PC-9 (cell line): ENCODE data around the gene PRPF39. TPM values are rescaled to one million over a fixed set of nuclear protein-coding genes. Genes with fewer than 3 reads are reported as not detected.

Experiments used
- BruUV-seq: library from RNA; stranded (reverse); fragments of 400-500 nt; replicated peaks from 2 replicates; lab custom pipeline; 2021; lab: Mats Ljungman, UMichigan
- CTCF ChIA-PET: fragments of 300-600 bp; sonication (Branson Sonifier 250); formaldehyde crosslinking; loops from one replicate; lab custom pipeline; 2022; ENCODE audit warnings: antibody characterized with exemption; lab: Charles Lee
- POLR2A ChIA-PET: fragments of 300-600 bp; sonication (Branson Sonifier 250); formaldehyde crosslinking; loops from one replicate; lab custom pipeline; 2022; ENCODE audit warnings: antibody characterized with exemption; ENCODE audit not compliant: unreplicated experiment; lab: Charles Lee
- DNase-seq, 2 experiments: peaks; one replicate each; pipeline versions ENCODE4 v3.0.0 to v3.0.0-alpha.2; 2015 to 2022; ENCODE audit warnings: mixed read lengths in 1 of 2
- H2AFZ ChIP-seq: fragments of 200-600 bp; sonication (generic); 2 replicates; pipeline ENCODE4 v1.8.1; 2017; ENCODE audit warnings: antibody characterized with exemption
- H3F3A ChIP-seq: fragments of 200-600 bp; sonication (generic); 2 replicates; pipeline ENCODE4 v1.8.1; 2017; ENCODE audit warnings: antibody characterized with exemption, mild to moderate bottlenecking, low read depth; ENCODE audit not compliant: insufficient read depth
- H3K27ac ChIP-seq: fragments of 200-600 bp; sonication (generic); 2 replicates; pipeline ENCODE4 v1.6.1; 2016; ENCODE audit warnings: mixed run types
- H3K27me3 ChIP-seq: fragments of 200-600 bp; sonication (generic); 2 replicates; pipeline ENCODE4 v1.6.1; 2016; ENCODE audit warnings: low read depth, mixed run types; ENCODE audit not compliant: insufficient read depth
- H3K36me3 ChIP-seq: fragments of 200-600 bp; sonication (generic); 2 replicates; pipeline ENCODE4 v1.6.1; 2016; ENCODE audit warnings: low read depth, mixed run types
- H3K4me1 ChIP-seq: fragments of 200-600 bp; sonication (generic); replicated peaks from 2 replicates; pipeline ENCODE4 v1.6.1; 2016; ENCODE audit warnings: mixed run types; ENCODE audit not compliant: insufficient read depth
- H3K4me2 ChIP-seq: fragments of 200-600 bp; sonication (generic); 2 replicates; pipeline ENCODE4 v1.6.1; 2017; ENCODE audit warnings: mixed run types
- H3K4me3 ChIP-seq: fragments of 200-600 bp; sonication (generic); 2 replicates; pipeline ENCODE4 v1.6.1; 2016; ENCODE audit warnings: mixed run types
- H3K79me2 ChIP-seq: fragments of 200-600 bp; sonication (generic); 2 replicates; pipeline ENCODE4 v1.6.1; 2017; ENCODE audit warnings: low read depth, mixed run types
- H3K9me2 ChIP-seq: fragments of 200-600 bp; sonication (generic); 2 replicates; pipeline ENCODE4 v1.8.1; 2017; ENCODE audit warnings: mild to moderate bottlenecking; ENCODE audit not compliant: insufficient read depth
- H3K9me3 ChIP-seq: fragments of 200-600 bp; sonication (generic); 2 replicates; pipeline ENCODE4 v1.8.1; 2016; ENCODE audit warnings: low read depth; ENCODE audit not compliant: insufficient read depth
- H4K20me1 ChIP-seq: fragments of 200-600 bp; sonication (generic); 2 replicates; pipeline ENCODE4 v1.8.1; 2017; ENCODE audit not compliant: insufficient read depth
- EZH2 ChIP-seq: fragments of 200-600 bp; sonication (generic); IDR thresholded peaks from 2 replicates; pipeline ENCODE4 v1.8.0; 2017; ENCODE audit warnings: antibody characterized with exemption, low read depth
- intact Hi-C: fragments of 100-400 bp; cut with micrococcal nuclease; formaldehyde crosslinking; loops from one replicate; pipeline ENCODE4 v1.10.0; 2022; ENCODE audit not compliant: unreplicated experiment
- total RNA-seq: library from RNA; stranded (reverse); gene quantifications from 2 replicates; pipeline ENCODE4 v1.2.3, GENCODE V29; 2021
- TF ChIP-seq, protein P1 (sequence below): fragments of 200-600 bp; sonication (generic); conservative IDR thresholded peaks from 2 replicates; pipeline ENCODE4 v1.6.1; 2017; ENCODE audit warnings: mixed run types, antibody characterized with exemption, mild to moderate bottlenecking, moderate library complexity

Gene PRPF39
- total RNA-seq, 1 experiment from 2014 or later: 37.2 TPM

DNA sequence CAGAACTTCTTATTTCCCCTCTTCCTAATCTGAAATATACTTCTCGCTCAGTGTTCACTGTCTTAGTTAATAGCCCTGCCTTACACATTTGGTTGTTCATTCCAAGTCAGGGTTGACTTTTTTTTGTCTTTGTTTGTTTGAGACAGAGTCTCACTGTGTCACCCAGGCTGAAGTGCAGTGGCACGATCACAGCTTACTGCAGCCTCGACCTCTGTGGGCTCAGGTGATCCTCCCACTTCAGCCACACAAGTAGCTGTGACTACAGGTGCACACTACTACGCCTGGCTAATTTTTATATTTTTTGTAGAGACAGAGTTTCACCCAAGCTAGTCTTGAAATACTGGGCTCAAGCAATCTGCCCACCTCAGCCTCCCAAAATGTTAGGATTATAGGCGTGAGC, 42.3 kb upstream of the PRPF39 start:
- no peaks in the 10 kb centered on the region for H3K9me2 ChIP-seq
- TF ChIP-seq EZH2: no peak
- TF ChIP-seq, protein P1, sequence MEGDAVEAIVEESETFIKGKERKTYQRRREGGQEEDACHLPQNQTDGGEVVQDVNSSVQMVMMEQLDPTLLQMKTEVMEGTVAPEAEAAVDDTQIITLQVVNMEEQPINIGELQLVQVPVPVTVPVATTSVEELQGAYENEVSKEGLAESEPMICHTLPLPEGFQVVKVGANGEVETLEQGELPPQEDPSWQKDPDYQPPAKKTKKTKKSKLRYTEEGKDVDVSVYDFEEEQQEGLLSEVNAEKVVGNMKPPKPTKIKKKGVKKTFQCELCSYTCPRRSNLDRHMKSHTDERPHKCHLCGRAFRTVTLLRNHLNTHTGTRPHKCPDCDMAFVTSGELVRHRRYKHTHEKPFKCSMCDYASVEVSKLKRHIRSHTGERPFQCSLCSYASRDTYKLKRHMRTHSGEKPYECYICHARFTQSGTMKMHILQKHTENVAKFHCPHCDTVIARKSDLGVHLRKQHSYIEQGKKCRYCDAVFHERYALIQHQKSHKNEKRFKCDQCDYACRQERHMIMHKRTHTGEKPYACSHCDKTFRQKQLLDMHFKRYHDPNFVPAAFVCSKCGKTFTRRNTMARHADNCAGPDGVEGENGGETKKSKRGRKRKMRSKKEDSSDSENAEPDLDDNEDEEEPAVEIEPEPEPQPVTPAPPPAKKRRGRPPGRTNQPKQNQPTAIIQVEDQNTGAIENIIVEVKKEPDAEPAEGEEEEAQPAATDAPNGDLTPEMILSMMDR: no peak
- intact Hi-C loops: no loop called here
- H3K9me3 ChIP-seq: no peaks in the 10 kb centered on the region
- H3F3A ChIP-seq: no peaks in the 10 kb centered on the region; the same call in 1 of the 2 replicates
- DNase-seq: no peak
- H3K4me2 ChIP-seq: no peak overlapping the region
- ChIA-PET POLR2A (no interaction called here), CTCF (no interaction called here)
- no peaks in the 10 kb centered on the region; the same call in none of the 2 replicates for H4K20me1 ChIP-seq
- BruUV-seq: no TSS peak
- H3K36me3 ChIP-seq: no peaks in the 10 kb centered on the region
- no peak overlapping the region for H2AFZ ChIP-seq
- no peak overlapping the region for H3K4me3 ChIP-seq
- no peak overlapping the region for H3K27ac ChIP-seq
- H3K27me3 ChIP-seq: no peaks in the 10 kb centered on the region
- no peaks in the 10 kb centered on the region for H3K79me2 ChIP-seq
- no peaks in the 10 kb centered on the region for H3K4me1 ChIP-seq

DNA sequence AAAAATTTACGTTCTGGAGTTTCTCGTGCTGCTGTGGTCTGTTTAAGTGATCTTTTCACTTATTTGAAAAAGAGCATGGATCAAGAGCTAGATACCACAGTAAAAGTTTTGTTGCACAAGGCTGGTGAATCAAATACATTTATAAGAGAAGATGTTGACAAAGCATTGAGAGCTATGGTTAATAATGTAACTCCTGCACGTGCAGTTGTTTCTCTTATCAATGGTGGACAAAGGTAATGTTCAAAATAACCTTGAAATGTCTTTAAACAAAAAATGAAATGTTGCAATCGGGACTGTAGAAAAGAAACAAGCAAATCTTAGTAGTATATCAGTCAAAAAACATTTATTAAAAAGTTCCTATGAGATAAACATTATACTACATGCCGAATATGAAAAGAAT, 39.3 kb upstream of the PRPF39 start:
- CTCF ChIA-PET: interaction anchor here (0.7 kb wide), 1 partner anchor 43 kb away, joined by 4 read pairs; no protein-coding TSS in a partner anchor
- H3K4me1 ChIP-seq: no peaks in the 10 kb centered on the region
- H3F3A ChIP-seq: no peaks in the 10 kb centered on the region; the same call in 1 of the 2 replicates
- H2AFZ ChIP-seq: no peak overlapping the region
- no peaks in the 10 kb centered on the region for H3K9me3 ChIP-seq
- no peak overlapping the region for H3K27ac ChIP-seq
- no TSS peak for BruUV-seq
- H3K9me2 ChIP-seq: no peaks in the 10 kb centered on the region
- POLR2A ChIA-PET: no interaction called here
- H3K36me3 ChIP-seq: no peaks in the 10 kb centered on the region
- DNase-seq: no peak
- no peaks in the 10 kb centered on the region for H3K79me2 ChIP-seq
- no peak for TF ChIP-seq EZH2
- TF ChIP-seq, protein P1: no peak
- H3K4me2 ChIP-seq: no peak overlapping the region
- no peaks in the 10 kb centered on the region; the same call in none of the 2 replicates for H4K20me1 ChIP-seq
- intact Hi-C loops: no loop called here
- H3K27me3 ChIP-seq: no peaks in the 10 kb centered on the region
- no peak overlapping the region for H3K4me3 ChIP-seq

DNA sequence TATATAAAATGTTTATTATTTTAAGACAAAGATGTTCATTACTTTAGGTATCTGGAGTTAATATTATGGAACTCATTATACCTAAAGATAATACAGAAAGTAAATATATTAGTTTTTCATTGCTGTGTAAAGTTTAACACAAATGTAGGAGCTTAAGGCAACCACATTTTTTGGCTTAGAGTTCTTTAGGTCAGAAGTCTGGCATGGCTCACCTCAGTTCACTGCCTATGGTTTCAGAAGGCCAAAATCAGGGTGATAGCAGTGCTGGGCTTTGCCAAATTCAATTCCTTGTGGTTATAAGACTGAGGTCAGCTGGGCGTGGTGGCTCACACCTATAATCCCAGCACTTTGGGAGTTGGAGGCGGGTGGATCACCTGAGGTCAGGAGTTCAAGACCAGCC, 35.5 kb upstream of the PRPF39 start:
- Histone ChIP-seq H2AFZ (no peak overlapping the region), H3K9me2 (no peaks in the 10 kb centered on the region), H3K4me2 (no peak overlapping the region), H3K9me3 (no peaks in the 10 kb centered on the region), H3K36me3 (no peaks in the 10 kb centered on the region), H3K27ac (no peak overlapping the region), H3K27me3 (no peaks in the 10 kb centered on the region), H3K4me1 (no peaks in the 10 kb centered on the region), H4K20me1 (no peaks in the 10 kb centered on the region; the same call in 1 of the 2 replicates), H3F3A (no peaks in the 10 kb centered on the region; the same call in 1 of the 2 replicates), H3K79me2 (no peaks in the 10 kb centered on the region), H3K4me3 (no peak overlapping the region)
- TF ChIP-seq, protein P1: no peak
- no peak for TF ChIP-seq EZH2
- intact Hi-C loops: no loop called here
- no peak for DNase-seq
- POLR2A ChIA-PET: no interaction called here
- BruUV-seq: no TSS peak
- CTCF ChIA-PET: no interaction called here
